HepG2 (cell line): ENCODE measurements around the gene IL1RAPL1.

ENCODE experiments used
- ATF7-NPFF ChIP-seq: sonication (generic); formaldehyde crosslinking; IDR thresholded peaks from 2 replicates; pipeline ENCODE4 v1.8.1; 2023; ENCODE audit warnings: mild to moderate bottlenecking, low read depth, missing genetic modification reagents, moderate library complexity
- CTCF ChIP-seq: sonication (generic); formaldehyde crosslinking; IDR thresholded peaks from 2 replicates; pipeline ENCODE4 v1.5.0; 2020; ENCODE audit warnings: mild to moderate bottlenecking, missing genetic modification reagents, moderate library complexity
- HOMEZ ChIP-seq: IDR thresholded peaks from 2 replicates; pipeline ENCODE4 v1.6.1; 2016; ENCODE audit warnings: low read depth
- NR3C1 ChIP-seq: sonication (generic); formaldehyde crosslinking; IDR thresholded peaks from 2 replicates; pipeline ENCODE4 v1.4.0; 2020; ENCODE audit warnings: missing genetic modification reagents
- ZBTB33 ChIP-seq: sonication (generic); formaldehyde crosslinking; IDR thresholded peaks from 2 replicates; pipeline ENCODE4 v1.4.0; 2020; ENCODE audit warnings: missing genetic modification reagents
- ZFX ChIP-seq: sonication (generic); formaldehyde crosslinking; IDR thresholded peaks from 2 replicates; pipeline ENCODE4 v1.4.0; 2020; ENCODE audit warnings: mild to moderate bottlenecking, low read depth, missing genetic modification reagents, moderate library complexity
- ZNF138 ChIP-seq: sonication (generic); formaldehyde crosslinking; IDR thresholded peaks from 2 replicates; pipeline ENCODE4 v1.5.0; 2020; ENCODE audit warnings: mild to moderate bottlenecking, low read depth, missing genetic modification reagents
- ZNF3 ChIP-seq: IDR thresholded peaks from 2 replicates; pipeline ENCODE4 v1.7.0; 2017; ENCODE audit warnings: inconsistent platforms

GRCh38 chrX:29496636-29497180 lies 909.5 kb downstream of the IL1RAPL1 start:
- no peak for TF ChIP-seq ZFX (CRISPR knock-in tag)
- no peak for TF ChIP-seq ZNF3 (CRISPR knock-in tag)
- TF ChIP-seq HOMEZ (CRISPR knock-in tag): no peak
- no peak for TF ChIP-seq NR3C1 (CRISPR knock-in tag)
- no peak for TF ChIP-seq ZBTB33 (CRISPR knock-in tag)
- no peak for TF ChIP-seq CTCF (CRISPR knock-in tag)
- TF ChIP-seq ZNF138 (CRISPR knock-in tag): no peak
- no peak for TF ChIP-seq ATF7-NPFF (CRISPR knock-in tag)
